ENCODE measurements around the gene CSDE1.
"Not testable (repeated sequence)": the region's sequence is repeated elsewhere in the genome, so short reads cannot be mapped to it uniquely, and the experiment has no call there.

CSDE1 gene

GRCh38 chr1:114757455-114758255, at the start of gene CSDE1:
Gene CSDE1, minus strand, starts transcription at chr1:114757984. Its CDS starts 18,094 bp downstream, at chr1:114739890.
- peak; percentile 95 for DNase-seq (ENCODE audit: low read depth, low spot score)

GRCh38 chr1:114804449-114804848, 46.7 kb upstream of the CSDE1 start:
- DNase-seq (ENCODE audit: low read depth, low spot score) = not testable (repeated sequence)

- DNase-seq (ENCODE audit: low read depth, low spot score) = no peak
These were observed 45.2 kb upstream of the CSDE1 start for GRCh38 chr1:114803001-114803400.

DNA sequence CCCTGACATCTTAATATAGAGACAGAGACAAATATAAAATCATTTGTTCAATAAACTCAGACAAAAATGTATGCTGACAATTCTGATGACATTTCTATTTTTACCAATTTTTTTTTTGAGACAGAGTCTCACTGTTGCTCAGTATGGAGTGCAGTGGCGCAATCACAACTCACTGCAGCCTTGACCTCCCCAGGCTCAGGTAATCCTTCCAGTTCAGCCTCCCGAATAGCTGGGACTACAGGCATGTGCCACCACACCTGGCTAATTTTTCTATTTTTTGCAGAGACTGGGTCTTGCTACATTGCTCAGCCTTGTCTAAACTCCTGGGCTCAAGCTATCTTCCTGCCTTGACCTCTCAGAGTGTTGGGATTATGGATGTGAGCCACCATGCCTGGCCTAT, 36.3 kb upstream of the CSDE1 start:
- no peak for DNase-seq (ENCODE audit: low read depth, low spot score)

DNA sequence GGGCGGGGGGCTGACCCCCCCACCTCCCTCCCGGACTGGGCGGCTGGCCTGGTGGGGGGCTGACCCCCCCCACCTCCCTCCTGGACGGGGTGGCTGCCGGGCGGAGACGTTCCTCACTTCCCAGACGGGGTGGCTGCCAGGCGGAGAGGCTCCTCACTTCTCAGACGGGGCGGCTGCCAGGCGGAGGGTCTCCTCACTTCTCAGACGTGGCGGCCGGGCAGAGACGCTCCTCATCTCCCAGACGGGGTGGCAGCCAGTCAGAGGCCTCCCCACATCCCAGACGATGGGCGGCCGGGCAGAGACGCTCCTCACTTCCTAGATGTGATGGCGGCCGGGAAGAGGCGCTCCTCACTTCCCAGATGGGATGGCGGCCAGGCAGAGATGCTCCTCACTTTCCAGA, 32.8 kb upstream of the CSDE1 start:
- not testable (repeated sequence) for DNase-seq (ENCODE audit: low read depth, low spot score)

- DNase-seq (ENCODE audit: low read depth, low spot score) = not testable (repeated sequence)
These were observed 28.7 kb upstream of the CSDE1 start for GRCh38 chr1:114786440-114786839.

DNA sequence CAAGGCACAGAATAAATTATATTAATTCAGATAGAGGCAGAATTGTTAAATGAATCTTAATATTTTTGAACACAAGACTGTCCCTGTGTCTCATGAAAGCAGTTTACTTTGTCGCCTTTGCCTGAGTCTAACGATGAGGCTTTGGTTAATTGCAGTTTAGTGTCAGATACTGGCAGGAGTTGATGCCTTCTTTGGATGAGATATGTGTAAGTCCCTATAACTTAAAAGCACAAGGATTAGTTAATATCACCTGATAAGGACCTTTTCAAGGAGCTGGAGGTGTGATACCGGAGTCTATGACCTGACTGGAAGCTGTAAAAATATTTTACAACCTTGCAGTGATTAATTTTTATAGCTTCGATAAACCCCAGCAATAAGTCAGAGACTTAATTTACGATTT, 24.7 kb upstream of the CSDE1 start:
- DNase-seq (ENCODE audit: low read depth, low spot score) = no peak

DNA sequence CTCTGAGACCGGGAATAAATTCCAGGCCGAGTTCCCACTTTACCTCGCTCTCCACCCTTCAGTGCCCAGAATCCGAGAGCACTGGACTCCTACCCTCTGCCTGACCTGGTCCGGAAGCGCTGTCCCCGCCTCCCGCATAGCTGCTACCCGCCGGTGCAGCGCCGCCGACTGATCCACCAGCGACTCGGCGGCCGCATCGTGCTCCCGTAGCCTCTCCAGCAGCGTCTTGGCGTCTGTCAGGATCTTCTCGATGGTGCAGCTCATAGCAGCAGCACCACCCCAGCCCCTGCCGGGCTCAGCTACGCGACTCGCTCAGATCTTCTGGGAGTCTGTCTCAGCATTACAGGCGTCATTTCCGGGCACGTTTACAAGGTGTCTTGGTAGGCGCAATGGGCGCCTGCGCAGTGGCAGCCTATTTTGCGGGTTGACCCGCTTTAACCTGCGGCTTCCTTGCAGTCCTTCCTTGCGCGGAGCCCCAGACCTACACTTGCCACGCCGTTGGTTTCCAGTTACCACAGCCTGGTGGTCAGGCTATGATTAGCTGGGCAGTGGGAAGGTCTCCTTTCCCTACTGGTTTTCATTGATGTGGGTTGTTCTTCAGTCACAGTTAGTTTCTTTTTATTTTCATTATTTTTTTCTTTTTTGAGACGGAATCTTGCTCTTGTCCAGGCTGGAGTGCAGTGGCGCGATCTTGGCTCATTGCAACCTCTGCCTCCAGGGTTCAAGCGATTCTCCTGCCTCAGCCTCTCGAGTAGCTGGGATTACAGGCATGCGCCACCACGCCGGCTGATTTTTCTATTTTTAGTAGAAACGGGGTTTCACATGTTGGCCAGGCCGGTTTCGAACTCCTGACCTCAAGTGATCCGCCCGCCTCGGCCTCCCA, 22.8 kb upstream of the CSDE1 start, which contains the start of gene SIKE1:
TSS of gene SIKE1 (minus strand) at position 342 of the 883 bp plus-strand sequence. CDS start at position 264, 78 bp downstream.
- peak; percentile 79 for DNase-seq (ENCODE audit: low read depth, low spot score)

- DNase-seq (ENCODE audit: low read depth, low spot score) = no peak
These were observed 21.9 kb upstream of the CSDE1 start for GRCh38 chr1:114779722-114780121.

DNA sequence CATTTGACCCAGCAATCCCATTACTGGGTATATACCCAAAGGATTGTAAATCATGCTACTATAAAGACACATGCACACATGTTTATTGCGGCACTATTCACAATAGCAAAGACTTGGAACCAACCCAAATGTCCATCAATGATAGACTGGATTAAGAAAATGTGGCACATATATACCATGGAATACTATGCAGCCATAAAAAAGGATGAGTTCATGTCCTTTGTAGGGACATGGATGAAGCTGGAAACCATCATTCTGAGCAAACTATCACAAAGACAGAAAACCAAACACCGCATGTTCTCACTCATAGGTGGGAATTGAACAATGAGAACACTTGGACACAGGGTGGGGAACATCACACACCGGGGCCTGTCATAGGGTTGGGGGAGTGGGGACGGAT, 18.9 kb upstream of the CSDE1 start:
- DNase-seq (ENCODE audit: low read depth, low spot score) = not testable (repeated sequence)

GRCh38 chr1:114771992-114772391, 14.2 kb upstream of the CSDE1 start:
- DNase-seq (ENCODE audit: low read depth, low spot score) = no peak

DNA sequence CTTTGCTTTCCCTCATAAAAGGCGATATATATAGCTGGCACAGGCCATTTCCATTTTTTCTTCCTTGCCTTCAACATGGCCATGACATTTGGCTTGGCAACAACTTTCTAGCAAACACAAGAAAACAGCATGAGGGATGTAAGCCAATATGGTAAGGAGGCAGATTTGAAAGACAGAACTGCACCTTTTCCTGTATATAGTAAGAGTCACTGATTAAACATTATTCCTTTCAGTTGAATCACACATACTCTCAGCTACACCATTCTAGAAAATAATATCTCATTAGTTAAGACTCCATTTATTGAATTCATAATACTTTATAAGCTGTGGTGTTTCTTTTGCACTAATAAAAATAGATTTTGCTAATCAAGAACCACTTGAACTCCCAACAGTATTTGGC, 13.2 kb upstream of the CSDE1 start:
- DNase-seq (ENCODE audit: low read depth, low spot score) = no peak

- DNase-seq (ENCODE audit: low read depth, low spot score) = no peak
These were observed 6.9 kb upstream of the CSDE1 start for GRCh38 chr1:114764689-114765088.

DNA sequence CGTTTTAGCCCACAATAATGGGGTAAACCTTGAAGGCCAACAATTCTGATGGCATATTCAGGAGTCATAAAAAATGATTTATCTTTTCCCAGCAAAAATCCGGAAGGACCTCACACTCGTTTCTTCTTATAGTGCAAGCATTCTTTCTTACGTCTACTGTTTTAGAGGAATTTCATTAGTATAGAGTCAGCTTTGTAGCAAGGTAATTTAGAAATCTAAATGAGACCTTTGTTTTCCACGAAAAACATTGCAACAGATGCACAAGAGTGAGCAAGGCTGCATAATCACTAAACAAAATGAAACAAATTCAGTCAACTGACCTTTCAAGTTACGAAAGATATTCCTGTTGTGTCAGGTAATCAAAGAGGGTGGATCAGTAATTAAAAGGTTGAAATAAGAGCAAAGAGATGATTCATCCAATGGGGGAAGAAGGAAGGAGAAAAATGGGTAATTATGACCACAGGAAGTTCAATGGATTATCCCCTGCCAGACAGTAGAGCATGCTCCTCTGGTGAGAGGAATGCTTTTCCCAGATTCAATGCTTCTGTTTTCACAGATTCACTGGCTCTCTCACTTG, 560 bp upstream of the CSDE1 start:
- DNase-seq (ENCODE audit: low read depth, low spot score) = no peak

DNA sequence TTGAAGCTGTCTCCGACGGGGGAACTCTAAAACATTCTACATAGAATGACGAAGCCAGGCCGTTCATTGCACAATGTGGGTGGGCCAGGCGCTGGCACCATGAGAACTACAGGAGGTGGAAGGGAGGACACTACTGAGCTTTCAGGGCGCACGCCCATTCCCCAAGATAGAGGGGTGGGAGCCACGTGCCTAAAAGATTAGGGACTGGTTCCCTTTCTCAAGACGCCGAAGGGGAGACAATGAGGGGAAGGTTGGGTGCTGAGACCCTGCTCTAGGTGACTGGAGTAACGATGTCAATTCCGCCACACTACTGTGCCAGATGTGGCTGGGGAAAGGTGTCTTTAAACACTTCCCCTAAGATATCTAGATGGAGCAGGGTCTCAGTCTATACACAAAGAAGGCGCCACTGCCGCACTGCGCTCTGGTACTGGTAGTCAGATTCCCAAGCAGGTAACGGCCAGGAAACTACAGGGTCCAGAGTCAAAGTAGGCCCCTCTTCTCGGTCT, 782 bp downstream of the CSDE1 start:
- no peak for DNase-seq (ENCODE audit: low read depth, low spot score)

GRCh38 chr1:114756009-114756892, 1.5 kb downstream of the CSDE1 start:
- no peak for DNase-seq (ENCODE audit: low read depth, low spot score)

DNA sequence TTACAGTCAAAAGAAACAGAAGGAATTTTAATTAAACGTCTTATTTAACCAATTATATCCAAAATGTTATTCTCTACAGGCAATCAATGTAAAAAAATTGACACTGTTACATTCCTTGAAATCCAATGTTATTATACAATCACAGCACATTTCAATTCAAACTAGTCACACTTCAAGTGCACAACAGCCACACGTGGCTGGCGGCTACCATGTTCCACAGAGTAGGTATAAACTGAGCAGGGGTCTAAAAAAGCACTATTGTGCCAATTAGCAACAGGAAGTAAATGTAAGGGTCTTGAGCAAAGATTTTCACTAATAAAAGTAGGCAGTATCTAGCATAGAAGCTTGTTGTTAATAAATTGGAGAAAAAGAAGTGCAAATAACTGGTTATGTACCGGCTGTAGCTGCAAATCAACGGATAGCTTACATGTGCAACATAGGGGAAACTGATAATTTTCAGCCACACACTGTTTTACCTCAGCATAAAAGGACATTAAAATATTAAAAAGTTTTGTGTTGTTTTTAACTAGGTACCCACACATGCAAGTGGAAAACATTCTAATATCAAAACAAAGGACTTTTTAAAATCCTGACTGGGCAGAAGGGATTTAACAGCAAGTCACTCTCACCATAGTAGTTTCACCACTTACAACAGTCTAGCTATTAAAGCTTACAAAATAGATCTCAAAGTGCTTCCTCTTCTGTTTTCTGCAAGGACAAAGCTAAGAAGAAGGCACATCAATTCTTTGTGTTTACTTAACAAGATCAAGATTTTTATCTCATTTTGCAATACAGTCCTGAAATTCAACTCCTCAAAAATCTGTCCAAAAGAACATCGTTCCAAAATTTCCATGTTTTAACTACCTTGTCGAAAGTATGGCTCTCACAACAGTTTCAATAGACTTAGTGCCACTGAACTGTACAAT, 2.5 kb downstream of the CSDE1 start:
- no peak for DNase-seq (ENCODE audit: low read depth, low spot score)

GRCh38 chr1:114753702-114754101, 4.1 kb downstream of the CSDE1 start:
- not testable (repeated sequence) for DNase-seq (ENCODE audit: low read depth, low spot score)

DNA sequence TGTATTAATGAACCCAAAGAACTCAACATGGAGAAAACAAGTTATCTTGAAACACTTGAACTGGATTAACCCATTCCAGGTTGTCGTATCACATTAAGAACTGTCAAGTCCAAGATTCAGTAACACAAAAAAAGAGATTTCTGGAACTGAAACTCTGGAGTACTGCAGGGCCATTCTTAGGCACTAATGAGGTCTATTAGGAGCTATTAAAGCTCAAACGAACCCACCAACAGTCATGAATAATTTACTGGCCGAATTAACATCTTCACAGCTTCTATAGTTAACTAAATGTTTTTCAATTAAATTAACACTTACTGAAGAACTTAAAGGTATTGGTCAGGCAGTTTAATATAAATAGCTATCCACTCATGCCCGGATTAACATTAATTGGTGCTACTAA, 4.6 kb downstream of the CSDE1 start:
- no peak for DNase-seq (ENCODE audit: low read depth, low spot score)

DNA sequence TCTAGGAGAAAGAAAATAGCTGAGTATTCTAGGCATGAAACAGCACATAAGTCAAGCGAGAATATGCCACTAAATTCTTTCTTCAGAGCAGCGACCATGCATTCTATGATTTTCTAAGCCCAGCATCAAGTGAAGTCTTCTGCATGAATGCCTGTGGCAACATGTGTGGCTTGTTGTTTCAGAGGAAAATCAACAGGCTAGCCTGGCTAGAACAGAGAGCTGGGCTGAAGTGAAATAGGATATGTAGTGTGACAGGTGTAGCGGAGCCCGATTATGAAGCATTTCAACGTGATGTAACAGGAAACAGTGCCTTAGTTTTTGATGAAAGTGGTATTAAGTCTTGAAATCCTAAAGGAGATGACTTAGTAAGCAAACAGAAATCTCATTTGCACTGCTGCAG, 7.0 kb downstream of the CSDE1 start:
- DNase-seq (ENCODE audit: low read depth, low spot score) = no peak
